Endothelial cell of hepatic sinusoid (primary cell): ENCODE data around the gene IQCM.
"Not testable (repeated sequence)": the region's sequence is repeated elsewhere in the genome, so short reads cannot be mapped to it uniquely, and the experiment has no call there.

ENCODE experiments used
- in situ Hi-C: cut with HindIII; loops from 2 replicates; pipeline ENCODE4 v1.10.0; 2017; ENCODE audit warnings: low sequenced_read_pairs

Gene IQCM

GRCh38 chr4:149589826-149590225 is 225.8 kb downstream of the IQCM start:
- in situ Hi-C loops, result loop anchor here (10.0 kb wide), 1 partner anchor 285 kb away; no protein-coding TSS in a partner anchor

- in situ Hi-C loops, result loop anchor here (10.0 kb wide), 1 partner anchor 290 kb away; no protein-coding TSS in a partner anchor
These were observed 230.9 kb downstream of the IQCM start for GRCh38 chr4:149584722-149585121.

GRCh38 chr4:149574971-149575370 is 240.7 kb downstream of the IQCM start:
- in situ Hi-C loops, result no loop called here

- in situ Hi-C loops, result no loop called here
These were observed 242.9 kb downstream of the IQCM start for GRCh38 chr4:149572716-149573115.

- in situ Hi-C loops, result no loop called here
These were observed 259.8 kb downstream of the IQCM start for GRCh38 chr4:149555799-149556198.

- in situ Hi-C loops, result no loop called here
These were observed 260.5 kb downstream of the IQCM start for GRCh38 chr4:149555146-149555545.

- in situ Hi-C loops, result no loop called here
These were observed 261.6 kb downstream of the IQCM start for GRCh38 chr4:149553959-149554520.

- in situ Hi-C loops, result no loop called here
These were observed 263.0 kb downstream of the IQCM start for GRCh38 chr4:149552601-149553000.

- in situ Hi-C loops, result no loop called here
These were observed 265.7 kb downstream of the IQCM start for GRCh38 chr4:149549911-149550310.

- in situ Hi-C loops, result loop anchor here (5.0 kb wide), 1 partner anchor 92 kb away; no protein-coding TSS in a partner anchor
These were observed 280.9 kb downstream of the IQCM start for GRCh38 chr4:149534779-149535178.

- in situ Hi-C loops, result loop anchor here (5.0 kb wide), 1 partner anchor 90 kb away; no protein-coding TSS in a partner anchor
These were observed 283.8 kb downstream of the IQCM start for GRCh38 chr4:149531861-149532260.

GRCh38 chr4:149523039-149523438 is 292.6 kb downstream of the IQCM start:
- in situ Hi-C loops, result no loop called here

GRCh38 chr4:149521611-149522425 is 293.8 kb downstream of the IQCM start:
- in situ Hi-C loops, result no loop called here

GRCh38 chr4:149518471-149518870 is 297.2 kb downstream of the IQCM start:
- in situ Hi-C loops, result no loop called here

GRCh38 chr4:149513081-149513480 is 302.6 kb downstream of the IQCM start:
- in situ Hi-C loops, result no loop called here

GRCh38 chr4:149512501-149512900 is 303.1 kb downstream of the IQCM start:
- in situ Hi-C loops, result no loop called here

- in situ Hi-C loops, result no loop called here
These were observed 303.9 kb downstream of the IQCM start for GRCh38 chr4:149511558-149512298.

- in situ Hi-C loops, result not testable (repeated sequence)
These were observed 308.3 kb downstream of the IQCM start for GRCh38 chr4:149507309-149507708.

GRCh38 chr4:149500806-149501205 is 314.8 kb downstream of the IQCM start:
- in situ Hi-C loops, result no loop called here

- in situ Hi-C loops, result no loop called here
These were observed 315.9 kb downstream of the IQCM start for GRCh38 chr4:149499726-149500125.

- in situ Hi-C loops, result no loop called here
These were observed 317.4 kb downstream of the IQCM start for GRCh38 chr4:149498246-149498645.

- in situ Hi-C loops, result no loop called here
These were observed 322.2 kb downstream of the IQCM start for GRCh38 chr4:149493492-149493891.
